ENCODE data around the gene CTNND2.

DNA sequence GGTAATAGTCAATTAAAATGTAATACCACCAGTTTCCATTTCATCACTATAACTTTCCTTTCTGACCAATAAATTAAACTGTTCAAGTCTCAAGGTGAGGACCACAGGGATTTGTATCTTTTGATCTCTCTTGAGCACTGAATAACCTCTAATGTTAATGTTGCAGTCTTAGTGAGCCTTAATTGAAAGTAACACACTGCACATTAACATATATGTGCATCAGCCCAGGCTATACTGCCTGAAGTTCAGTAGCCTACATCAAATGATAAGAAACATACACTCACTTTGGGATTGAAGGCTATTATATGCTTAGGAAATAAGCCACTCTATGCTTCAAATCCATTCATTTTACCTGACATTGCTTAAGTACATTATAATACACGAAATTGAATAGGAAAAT is 832.2 kb downstream of the CTNND2 start:
- TF ChIP-seq, protein P1, sequence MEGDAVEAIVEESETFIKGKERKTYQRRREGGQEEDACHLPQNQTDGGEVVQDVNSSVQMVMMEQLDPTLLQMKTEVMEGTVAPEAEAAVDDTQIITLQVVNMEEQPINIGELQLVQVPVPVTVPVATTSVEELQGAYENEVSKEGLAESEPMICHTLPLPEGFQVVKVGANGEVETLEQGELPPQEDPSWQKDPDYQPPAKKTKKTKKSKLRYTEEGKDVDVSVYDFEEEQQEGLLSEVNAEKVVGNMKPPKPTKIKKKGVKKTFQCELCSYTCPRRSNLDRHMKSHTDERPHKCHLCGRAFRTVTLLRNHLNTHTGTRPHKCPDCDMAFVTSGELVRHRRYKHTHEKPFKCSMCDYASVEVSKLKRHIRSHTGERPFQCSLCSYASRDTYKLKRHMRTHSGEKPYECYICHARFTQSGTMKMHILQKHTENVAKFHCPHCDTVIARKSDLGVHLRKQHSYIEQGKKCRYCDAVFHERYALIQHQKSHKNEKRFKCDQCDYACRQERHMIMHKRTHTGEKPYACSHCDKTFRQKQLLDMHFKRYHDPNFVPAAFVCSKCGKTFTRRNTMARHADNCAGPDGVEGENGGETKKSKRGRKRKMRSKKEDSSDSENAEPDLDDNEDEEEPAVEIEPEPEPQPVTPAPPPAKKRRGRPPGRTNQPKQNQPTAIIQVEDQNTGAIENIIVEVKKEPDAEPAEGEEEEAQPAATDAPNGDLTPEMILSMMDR (IDR thresholded peaks at IDR 0.05; ENCODE audit: low read length), result no peak
- TF ChIP-seq EZH2phosphoT487 (IDR thresholded peaks at IDR 0.05; ENCODE audit: low read length), result no peak
